Lower lobe of right lung (tissue), 2 donors: ENCODE data around the gene MAGI3. TPM values are rescaled to one million over a fixed set of nuclear protein-coding genes. Genes with fewer than 3 reads are reported as not detected.

ENCODE experiments used
- ATAC-seq, 2 donors: fragments of 200-7000 bp; cut with Tn5 transposase; one replicate each; pipeline ENCODE4 v1.9.1; 2020 to 2022; ENCODE audit warnings: mild to moderate bottlenecking in 2 of 2, moderate library complexity in 2 of 2
- DNase-seq: peaks from one replicate; pipeline ENCODE4 v3.0.0-alpha.2; 2020
- H3K27ac ChIP-seq: fragments of 200-600 bp; one replicate; pipeline ENCODE4 v1.8.0; 2022
- H3K27me3 ChIP-seq: fragments of 200-600 bp; one replicate; pipeline ENCODE4 v1.8.0; 2022; ENCODE audit warnings: low read depth
- H3K36me3 ChIP-seq: fragments of 200-600 bp; one replicate; pipeline ENCODE4 v1.8.0; 2022; ENCODE audit warnings: mild to moderate bottlenecking
- H3K4me1 ChIP-seq: fragments of 200-600 bp; one replicate; pipeline ENCODE4 v1.8.0; 2022
- H3K4me3 ChIP-seq: fragments of 200-600 bp; one replicate; pipeline ENCODE4 v1.8.0; 2022; ENCODE audit warnings: mild to moderate bottlenecking
- H3K9me3 ChIP-seq: fragments of 200-600 bp; one replicate; pipeline ENCODE4 v1.8.0; 2022
- intact Hi-C: fragments of 100-400 bp; cut with DNase I; formaldehyde crosslinking; loops from one replicate; pipeline ENCODE4 v1.11.0; 2022
- total RNA-seq: library from RNA; stranded (reverse); fragmentation: NEBNext Ultra II Directional; extraction: Animal tissue kit (Norgen Biotek cat#: 25700); gene quantifications from one replicate; pipeline ENCODE4 v1.2.1, GENCODE V29; 2021
- TF ChIP-seq, protein P1 (sequence below): fragments of 200-600 bp; IDR thresholded peaks from one replicate; pipeline ENCODE4 v1.8.0; 2022; ENCODE audit warnings: antibody characterized with exemption, mild to moderate bottlenecking
- donor health status: DM: no; HTN: yes; CAD: no; lungs with severe emphysema.

MAGI3 gene
- total RNA-seq, 1 donor from 2014 or later = 69.9 TPM

DNA sequence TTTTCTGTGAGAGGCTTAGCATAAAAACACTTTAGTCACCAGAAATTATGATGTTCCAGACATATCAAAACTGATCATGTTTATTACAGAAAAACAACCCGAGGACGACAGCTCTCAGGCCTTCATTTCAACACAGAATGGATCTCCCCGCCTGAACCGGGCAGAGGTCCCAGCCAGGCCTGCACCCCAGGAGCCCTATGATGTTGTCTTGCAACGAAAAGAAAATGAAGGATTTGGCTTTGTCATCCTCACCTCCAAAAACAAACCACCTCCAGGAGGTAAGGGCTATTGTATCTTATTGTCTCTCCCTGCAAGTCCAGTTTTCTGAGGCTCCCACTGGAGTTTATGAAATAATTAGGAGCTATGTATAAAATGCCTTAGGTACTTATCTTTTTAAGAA, 263.4 kb downstream of the MAGI3 start:
- TF ChIP-seq, protein P1, sequence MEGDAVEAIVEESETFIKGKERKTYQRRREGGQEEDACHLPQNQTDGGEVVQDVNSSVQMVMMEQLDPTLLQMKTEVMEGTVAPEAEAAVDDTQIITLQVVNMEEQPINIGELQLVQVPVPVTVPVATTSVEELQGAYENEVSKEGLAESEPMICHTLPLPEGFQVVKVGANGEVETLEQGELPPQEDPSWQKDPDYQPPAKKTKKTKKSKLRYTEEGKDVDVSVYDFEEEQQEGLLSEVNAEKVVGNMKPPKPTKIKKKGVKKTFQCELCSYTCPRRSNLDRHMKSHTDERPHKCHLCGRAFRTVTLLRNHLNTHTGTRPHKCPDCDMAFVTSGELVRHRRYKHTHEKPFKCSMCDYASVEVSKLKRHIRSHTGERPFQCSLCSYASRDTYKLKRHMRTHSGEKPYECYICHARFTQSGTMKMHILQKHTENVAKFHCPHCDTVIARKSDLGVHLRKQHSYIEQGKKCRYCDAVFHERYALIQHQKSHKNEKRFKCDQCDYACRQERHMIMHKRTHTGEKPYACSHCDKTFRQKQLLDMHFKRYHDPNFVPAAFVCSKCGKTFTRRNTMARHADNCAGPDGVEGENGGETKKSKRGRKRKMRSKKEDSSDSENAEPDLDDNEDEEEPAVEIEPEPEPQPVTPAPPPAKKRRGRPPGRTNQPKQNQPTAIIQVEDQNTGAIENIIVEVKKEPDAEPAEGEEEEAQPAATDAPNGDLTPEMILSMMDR = no peak
- H3K4me3 ChIP-seq = no peak overlapping the region
- H3K36me3 ChIP-seq = peaks cover 30% of the 10 kb centered on the region
- intact Hi-C loops = no loop called here
- no peaks in the 10 kb centered on the region for H3K27me3 ChIP-seq
- no peaks in the 10 kb centered on the region for H3K4me1 ChIP-seq
- ATAC-seq = no peak
- DNase-seq = no peak
- no peak overlapping the region for H3K27ac ChIP-seq
- H3K9me3 ChIP-seq = no peaks in the 10 kb centered on the region

DNA sequence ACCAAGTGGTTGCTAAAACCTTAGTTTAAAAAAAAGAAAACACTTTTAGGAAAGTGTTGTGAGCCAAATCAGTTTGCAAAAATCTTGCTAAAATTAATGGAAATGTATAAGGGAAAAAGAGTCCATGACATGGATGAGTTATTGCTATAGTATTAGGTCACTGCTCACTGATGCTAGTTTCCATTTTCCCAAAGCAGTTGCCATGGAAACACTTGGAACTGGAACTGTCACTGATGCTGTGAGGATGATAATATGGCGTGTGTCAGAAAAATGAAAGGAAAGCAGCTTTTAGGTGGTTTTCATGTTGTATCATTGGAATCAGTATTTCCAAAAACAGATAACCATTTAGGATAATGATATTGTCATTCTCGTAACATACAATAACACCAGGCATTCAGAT, 264.6 kb downstream of the MAGI3 start:
- H3K4me3 ChIP-seq = no peak overlapping the region
- H3K4me1 ChIP-seq = no peaks in the 10 kb centered on the region
- ATAC-seq (no peak), DNase-seq (no peak)
- peaks cover 38% of the 10 kb centered on the region for H3K36me3 ChIP-seq
- intact Hi-C loops = no loop called here
- no peaks in the 10 kb centered on the region for H3K27me3 ChIP-seq
- TF ChIP-seq, protein P1 = no peak
- no peaks in the 10 kb centered on the region for H3K9me3 ChIP-seq
- H3K27ac ChIP-seq = no peak overlapping the region

DNA sequence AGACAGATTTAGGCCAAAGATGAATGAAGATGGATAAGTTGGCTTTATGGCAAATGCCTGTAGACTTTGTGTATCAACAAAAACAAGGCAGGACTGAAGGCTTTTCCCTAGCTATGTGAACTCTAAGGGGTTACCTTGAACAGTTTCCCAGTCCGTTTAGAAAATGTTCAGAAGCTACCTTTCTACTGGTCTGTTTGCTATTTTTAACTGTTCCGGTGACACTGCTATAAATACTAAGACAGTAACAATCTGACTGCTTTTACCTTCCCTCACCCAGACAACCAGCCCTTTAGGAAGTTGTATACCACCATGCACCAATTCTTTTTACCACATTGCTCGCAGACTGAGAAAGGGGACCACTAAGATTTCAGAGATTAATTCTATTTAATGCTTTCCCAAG, 266.8 kb downstream of the MAGI3 start:
- TF ChIP-seq, protein P1 = no peak
- ATAC-seq = no peak
- H3K4me1 ChIP-seq = no peaks in the 10 kb centered on the region
- no peaks in the 10 kb centered on the region for H3K9me3 ChIP-seq
- intact Hi-C loops = no loop called here
- H3K27ac ChIP-seq = no peak overlapping the region
- no peak for DNase-seq
- H3K27me3 ChIP-seq = no peaks in the 10 kb centered on the region
- peaks cover 28% of the 10 kb centered on the region for H3K36me3 ChIP-seq
- no peak overlapping the region for H3K4me3 ChIP-seq

DNA sequence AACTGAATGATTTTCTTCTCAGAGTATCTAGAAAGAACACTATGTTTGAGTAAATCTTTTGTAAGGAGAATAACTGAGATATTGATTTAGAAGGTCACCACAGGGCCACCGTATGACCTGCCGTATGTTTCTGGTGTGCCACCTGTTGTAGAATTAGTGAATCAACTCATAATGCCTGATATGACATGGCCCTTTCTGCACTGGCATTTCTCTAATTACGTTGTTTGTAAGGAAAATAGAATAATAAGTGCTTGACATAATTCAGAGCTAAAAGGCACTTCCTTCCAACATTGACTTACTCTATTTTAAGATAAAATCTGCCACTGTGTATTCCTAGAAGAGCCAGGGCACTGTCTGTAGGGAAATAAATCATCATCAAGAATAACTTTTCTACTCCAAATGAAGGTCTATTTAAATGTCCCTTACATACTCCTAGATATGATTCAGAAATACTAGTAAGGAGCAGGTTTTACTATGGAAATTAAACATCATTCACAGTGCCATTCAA, 267.3 kb downstream of the MAGI3 start:
- no peaks in the 10 kb centered on the region for H3K27me3 ChIP-seq
- H3K36me3 ChIP-seq = peaks cover 28% of the 10 kb centered on the region
- TF ChIP-seq, protein P1 = no peak
- H3K27ac ChIP-seq = no peak overlapping the region
- DNase-seq (no peak), ATAC-seq (no peak)
- intact Hi-C loops = no loop called here
- no peak overlapping the region for H3K4me3 ChIP-seq
- H3K4me1 ChIP-seq = no peaks in the 10 kb centered on the region
- H3K9me3 ChIP-seq = no peaks in the 10 kb centered on the region

DNA sequence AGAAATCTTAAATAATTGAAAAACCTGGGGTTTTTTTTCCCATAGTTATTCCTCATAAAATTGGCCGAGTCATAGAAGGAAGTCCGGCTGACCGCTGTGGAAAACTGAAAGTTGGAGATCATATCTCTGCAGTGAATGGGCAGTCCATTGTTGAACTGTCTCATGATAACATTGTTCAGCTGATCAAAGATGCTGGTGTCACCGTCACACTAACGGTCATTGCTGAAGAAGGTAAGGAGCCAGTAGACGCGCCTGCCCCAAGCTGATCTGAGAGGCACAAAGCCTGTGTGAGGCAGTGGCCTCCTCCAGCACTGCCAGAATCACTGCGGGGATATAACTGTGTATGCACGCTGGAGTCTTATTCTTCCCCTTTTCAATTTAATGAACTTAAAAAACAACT, 268.7 kb downstream of the MAGI3 start:
- no peak for ATAC-seq
- no peak for DNase-seq
- no peak overlapping the region for H3K4me3 ChIP-seq
- TF ChIP-seq, protein P1 = no peak
- H3K9me3 ChIP-seq = no peaks in the 10 kb centered on the region
- no peaks in the 10 kb centered on the region for H3K4me1 ChIP-seq
- intact Hi-C loops = no loop called here
- H3K27me3 ChIP-seq = no peaks in the 10 kb centered on the region
- peaks cover 19% of the 10 kb centered on the region for H3K36me3 ChIP-seq
- H3K27ac ChIP-seq = no peak overlapping the region

DNA sequence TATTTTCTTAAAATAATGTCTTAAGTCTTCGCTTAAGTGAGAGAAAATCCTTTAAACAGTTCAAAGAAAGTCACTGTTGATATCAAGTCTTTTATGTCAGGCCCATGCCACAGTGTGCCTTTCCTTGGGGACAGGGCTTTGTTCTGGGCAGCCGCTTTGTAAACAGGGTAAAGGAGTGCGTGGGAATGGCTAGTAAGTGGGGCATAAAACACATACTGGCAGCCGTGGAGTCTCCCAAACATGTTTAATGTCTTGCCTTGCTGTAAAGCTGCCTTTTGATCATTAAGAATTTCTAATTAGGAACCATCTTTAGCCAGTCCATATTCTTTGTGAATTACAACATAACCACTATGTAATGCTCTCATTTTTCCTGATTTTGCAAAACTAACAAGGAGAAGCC, 269.2 kb downstream of the MAGI3 start:
- intact Hi-C loops = no loop called here
- Histone ChIP-seq H3K27me3 (no peaks in the 10 kb centered on the region), H3K27ac (peak overlapping the region; percentile 3), H3K36me3 (peaks cover 14% of the 10 kb centered on the region), H3K4me1 (no peaks in the 10 kb centered on the region), H3K9me3 (no peaks in the 10 kb centered on the region), H3K4me3 (no peak overlapping the region)
- TF ChIP-seq, protein P1 = no peak
- DNase-seq = no peak
- no peak for ATAC-seq
